Neural cell (in vitro differentiated cells): Measurements from ENCODE around the gene CYB5R3. TPM values are rescaled to one million over a fixed set of nuclear protein-coding genes. Genes with fewer than 3 reads are reported as not detected.

Experiments used
- H2AFZ ChIP-seq: fragments of 200-600, 300-800 bp; sonication (generic), shearing (Covaris generic); 2 replicates; pipeline ENCODE4 v1.6.0; 2014; ENCODE audit warnings: low read depth, mild to moderate bottlenecking, antibody characterized with exemption, low read length, moderate library complexity
- H3F3A ChIP-seq: fragments of 200-600 bp; shearing (Covaris generic); 2 replicates; pipeline ENCODE4 v1.6.1; 2016; ENCODE audit warnings: mild to moderate bottlenecking, moderate library complexity, mixed read lengths, antibody characterized with exemption, low read length; ENCODE audit not compliant: insufficient read depth, poor library complexity, severe bottlenecking
- H3K27ac ChIP-seq: fragments of 200-600, 300-800 bp; sonication (generic), shearing (Covaris generic); 2 replicates; pipeline ENCODE4 v1.5.1; 2014; ENCODE audit warnings: mild to moderate bottlenecking, low read length, moderate library complexity
- H3K27me3 ChIP-seq: fragments of 300-800, 200-600 bp; sonication (generic), shearing (Covaris generic); 2 replicates; pipeline ENCODE4 v1.6.0; 2014; ENCODE audit warnings: mild to moderate bottlenecking, low read depth, low read length, moderate library complexity; ENCODE audit not compliant: insufficient read depth
- H3K36me3 ChIP-seq: fragments of 300-800, 200-600 bp; sonication (generic), shearing (Covaris generic); 2 replicates; pipeline ENCODE4 v1.5.1; 2014; ENCODE audit warnings: mild to moderate bottlenecking, antibody characterized with exemption, low read length, moderate library complexity; ENCODE audit not compliant: insufficient read depth
- H3K4me2 ChIP-seq: fragments of 300-800, 200-600 bp; sonication (generic), shearing (Covaris generic); 2 replicates; pipeline ENCODE4 v1.6.0; 2014; ENCODE audit warnings: mild to moderate bottlenecking, low read length
- H3K4me3 ChIP-seq: fragments of 300-800, 200-600 bp; sonication (generic), shearing (Covaris generic); 2 replicates; pipeline ENCODE4 v1.5.1; 2014; ENCODE audit warnings: mild to moderate bottlenecking, low read length, moderate library complexity
- H3K79me2 ChIP-seq: fragments of 200-600 bp; shearing (Covaris generic); replicated peaks from 2 replicates; pipeline ENCODE4 v1.6.0; 2014; ENCODE audit warnings: mild to moderate bottlenecking, low read length, moderate library complexity; ENCODE audit not compliant: insufficient read depth
- H3K9ac ChIP-seq: fragments of 300-800, 200-600 bp; sonication (generic), shearing (Covaris generic); 2 replicates; pipeline ENCODE4 v1.6.1; 2016; ENCODE audit warnings: mild to moderate bottlenecking, low read length, mixed read lengths
- H3K9me2 ChIP-seq: fragments of 200-600 bp; shearing (Covaris generic); 2 replicates; pipeline ENCODE4 v1.6.1; 2016; ENCODE audit warnings: mild to moderate bottlenecking, low read length, mixed read lengths; ENCODE audit not compliant: insufficient read depth
- H3K9me3 ChIP-seq: fragments of 200-600, 300-800 bp; sonication (generic), shearing (Covaris generic); 2 replicates; pipeline ENCODE4 v1.6.1; 2016; ENCODE audit warnings: mild to moderate bottlenecking, mixed run types, low read length, moderate library complexity, mixed read lengths
- H4K20me1 ChIP-seq: fragments of 200-600 bp; shearing (Covaris generic); 2 replicates; pipeline ENCODE4 v1.6.1; 2016; ENCODE audit warnings: mild to moderate bottlenecking, mixed run types; ENCODE audit not compliant: insufficient read depth
- EP300 ChIP-seq: fragments of 450-650 bp; conservative IDR thresholded peaks from 2 replicates; pipeline ENCODE4 v1.6.1; 2014; ENCODE audit warnings: antibody characterized with exemption, mild to moderate bottlenecking, moderate library complexity; ENCODE audit not compliant: poor library complexity, severe bottlenecking
- EZH2 ChIP-seq: fragments of 200-600, 300-800 bp; shearing (Covaris generic), sonication (generic); IDR thresholded peaks from 2 replicates; pipeline ENCODE4 v1.6.1; 2014; ENCODE audit warnings: antibody characterized with exemption, low read length, borderline replicate concordance, mild to moderate bottlenecking; ENCODE audit not compliant: insufficient read depth, poor library complexity, severe bottlenecking
- MXI1 ChIP-seq: fragments of 450-650 bp; conservative IDR thresholded peaks from 2 replicates; pipeline ENCODE4 v1.6.1; 2014; ENCODE audit warnings: antibody characterized with exemption, mild to moderate bottlenecking; ENCODE audit not compliant: poor library complexity, severe bottlenecking
- POLR2AphosphoS5 ChIP-seq: IDR thresholded peaks from 2 replicates; pipeline ENCODE4 v1.6.1; 2012
- RAD21 ChIP-seq: fragments of 450-650 bp; conservative IDR thresholded peaks from 2 replicates; pipeline ENCODE4 v1.6.1; 2014; ENCODE audit warnings: antibody characterized with exemption, mild to moderate bottlenecking, moderate library complexity
- SMC3 ChIP-seq: fragments of 450-650 bp; conservative IDR thresholded peaks from 2 replicates; pipeline ENCODE4 v1.6.1; 2014; ENCODE audit warnings: antibody characterized with exemption, mild to moderate bottlenecking, moderate library complexity; ENCODE audit not compliant: poor library complexity
- TAF1 ChIP-seq: IDR thresholded peaks from 2 replicates; pipeline ENCODE4 v1.6.1; 2012; ENCODE audit warnings: low read depth
- polyA plus RNA-seq: library from polyadenylated mRNA; depleted of rRNA; stranded (reverse); fragments of >200 nt; gene quantifications from 2 replicates; pipeline ENCODE4 v1.2.3, GENCODE V29; 2014
- TF ChIP-seq, protein P1 (sequence below): IDR thresholded peaks from 2 replicates; pipeline ENCODE4 v1.6.1; 2012; ENCODE audit warnings: borderline replicate concordance
- TF ChIP-seq, protein P2 (sequence below): fragments of 450-650 bp; IDR thresholded peaks from 2 replicates; pipeline ENCODE4 v1.5.1; 2014; ENCODE audit warnings: antibody characterized with exemption, mild to moderate bottlenecking, moderate library complexity; ENCODE audit not compliant: poor library complexity, severe bottlenecking

CYB5R3 gene
- polyA plus RNA-seq, 1 donor from 2014 or later, result 20.2 TPM

DNA sequence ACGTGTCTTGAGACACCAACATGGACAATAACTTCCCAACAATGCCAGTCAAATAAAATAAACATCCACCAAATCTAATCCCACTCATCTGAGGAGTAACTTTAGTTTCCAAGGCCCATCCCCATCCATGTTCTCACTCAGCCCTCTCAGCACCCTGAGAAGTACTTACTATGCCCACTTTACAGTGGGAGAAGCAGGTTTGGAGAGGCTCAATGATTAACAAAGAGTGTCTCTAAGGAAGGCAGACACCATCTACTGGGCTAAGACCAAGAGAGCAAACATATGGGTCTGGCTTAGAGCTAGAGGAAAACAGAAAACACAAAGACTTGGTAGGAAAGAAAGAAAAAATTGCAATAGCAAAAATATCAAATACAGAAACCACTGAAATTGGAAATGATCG, 45.8 kb downstream of the CYB5R3 start:
- no peaks in the 10 kb centered on the region for H4K20me1 ChIP-seq
- no peaks in the 10 kb centered on the region for H3K36me3 ChIP-seq
- TF ChIP-seq EZH2 (no peak), EP300 (no peak), TAF1 (no peak), SMC3 (no peak), POLR2AphosphoS5 (no peak), RAD21 (no peak), MXI1 (no peak)
- TF ChIP-seq, protein P1, sequence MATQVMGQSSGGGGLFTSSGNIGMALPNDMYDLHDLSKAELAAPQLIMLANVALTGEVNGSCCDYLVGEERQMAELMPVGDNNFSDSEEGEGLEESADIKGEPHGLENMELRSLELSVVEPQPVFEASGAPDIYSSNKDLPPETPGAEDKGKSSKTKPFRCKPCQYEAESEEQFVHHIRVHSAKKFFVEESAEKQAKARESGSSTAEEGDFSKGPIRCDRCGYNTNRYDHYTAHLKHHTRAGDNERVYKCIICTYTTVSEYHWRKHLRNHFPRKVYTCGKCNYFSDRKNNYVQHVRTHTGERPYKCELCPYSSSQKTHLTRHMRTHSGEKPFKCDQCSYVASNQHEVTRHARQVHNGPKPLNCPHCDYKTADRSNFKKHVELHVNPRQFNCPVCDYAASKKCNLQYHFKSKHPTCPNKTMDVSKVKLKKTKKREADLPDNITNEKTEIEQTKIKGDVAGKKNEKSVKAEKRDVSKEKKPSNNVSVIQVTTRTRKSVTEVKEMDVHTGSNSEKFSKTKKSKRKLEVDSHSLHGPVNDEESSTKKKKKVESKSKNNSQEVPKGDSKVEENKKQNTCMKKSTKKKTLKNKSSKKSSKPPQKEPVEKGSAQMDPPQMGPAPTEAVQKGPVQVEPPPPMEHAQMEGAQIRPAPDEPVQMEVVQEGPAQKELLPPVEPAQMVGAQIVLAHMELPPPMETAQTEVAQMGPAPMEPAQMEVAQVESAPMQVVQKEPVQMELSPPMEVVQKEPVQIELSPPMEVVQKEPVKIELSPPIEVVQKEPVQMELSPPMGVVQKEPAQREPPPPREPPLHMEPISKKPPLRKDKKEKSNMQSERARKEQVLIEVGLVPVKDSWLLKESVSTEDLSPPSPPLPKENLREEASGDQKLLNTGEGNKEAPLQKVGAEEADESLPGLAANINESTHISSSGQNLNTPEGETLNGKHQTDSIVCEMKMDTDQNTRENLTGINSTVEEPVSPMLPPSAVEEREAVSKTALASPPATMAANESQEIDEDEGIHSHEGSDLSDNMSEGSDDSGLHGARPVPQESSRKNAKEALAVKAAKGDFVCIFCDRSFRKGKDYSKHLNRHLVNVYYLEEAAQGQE, result no peak
- TF ChIP-seq, protein P2, sequence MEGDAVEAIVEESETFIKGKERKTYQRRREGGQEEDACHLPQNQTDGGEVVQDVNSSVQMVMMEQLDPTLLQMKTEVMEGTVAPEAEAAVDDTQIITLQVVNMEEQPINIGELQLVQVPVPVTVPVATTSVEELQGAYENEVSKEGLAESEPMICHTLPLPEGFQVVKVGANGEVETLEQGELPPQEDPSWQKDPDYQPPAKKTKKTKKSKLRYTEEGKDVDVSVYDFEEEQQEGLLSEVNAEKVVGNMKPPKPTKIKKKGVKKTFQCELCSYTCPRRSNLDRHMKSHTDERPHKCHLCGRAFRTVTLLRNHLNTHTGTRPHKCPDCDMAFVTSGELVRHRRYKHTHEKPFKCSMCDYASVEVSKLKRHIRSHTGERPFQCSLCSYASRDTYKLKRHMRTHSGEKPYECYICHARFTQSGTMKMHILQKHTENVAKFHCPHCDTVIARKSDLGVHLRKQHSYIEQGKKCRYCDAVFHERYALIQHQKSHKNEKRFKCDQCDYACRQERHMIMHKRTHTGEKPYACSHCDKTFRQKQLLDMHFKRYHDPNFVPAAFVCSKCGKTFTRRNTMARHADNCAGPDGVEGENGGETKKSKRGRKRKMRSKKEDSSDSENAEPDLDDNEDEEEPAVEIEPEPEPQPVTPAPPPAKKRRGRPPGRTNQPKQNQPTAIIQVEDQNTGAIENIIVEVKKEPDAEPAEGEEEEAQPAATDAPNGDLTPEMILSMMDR, result no peak

GRCh38 chr22:42602470-42602869, 46.7 kb downstream of the CYB5R3 start:
- Histone ChIP-seq H3K79me2 (peaks cover 41% of the 10 kb centered on the region), H4K20me1 (no peaks in the 10 kb centered on the region), H2AFZ (no peak overlapping the region), H3K4me3 (no peak overlapping the region), H3K36me3 (no peaks in the 10 kb centered on the region), H3K9me2 (no peaks in the 10 kb centered on the region), H3K9me3 (no peaks in the 10 kb centered on the region), H3K27ac (no peak overlapping the region), H3K9ac (no peak overlapping the region), H3F3A (no peaks in the 10 kb centered on the region), H3K4me2 (no peak overlapping the region), H3K27me3 (no peaks in the 10 kb centered on the region)
- no peak for TF ChIP-seq RAD21
- TF ChIP-seq, protein P1, result no peak
- no peak for TF ChIP-seq POLR2AphosphoS5
- no peak for TF ChIP-seq MXI1
- no peak for TF ChIP-seq TAF1
- TF ChIP-seq EP300, result no peak
- TF ChIP-seq, protein P2, result no peak
- TF ChIP-seq EZH2, result no peak
- TF ChIP-seq SMC3, result no peak

More for the DNA sequence above, 45.8 kb downstream of the CYB5R3 start:
- Histone ChIP-seq H3K9ac (no peak overlapping the region), H3K9me3 (no peaks in the 10 kb centered on the region), H3K4me2 (no peak overlapping the region), H3K9me2 (no peaks in the 10 kb centered on the region), H2AFZ (no peak overlapping the region), H3K79me2 (peaks cover 41% of the 10 kb centered on the region), H3F3A (no peaks in the 10 kb centered on the region), H3K27me3 (no peaks in the 10 kb centered on the region), H3K4me3 (no peak overlapping the region), H3K27ac (no peak overlapping the region)
